AG09309 (cell line): ENCODE results near the gene EIF6.

ENCODE experiments used
- DNase-seq: peaks from one replicate; pipeline ENCODE4 v3.0.0-alpha.2; 2010; ENCODE audit warnings: low read depth
- H3K4me3 ChIP-seq: 2 replicates; pipeline ENCODE4 v1.5.1; 2011; ENCODE audit warnings: mild to moderate bottlenecking, low read depth, low read length, moderate library complexity; ENCODE audit not compliant: control insufficient read depth
- CTCF ChIP-seq: IDR thresholded peaks from 2 replicates; pipeline ENCODE4 v1.5.1; 2011; ENCODE audit warnings: mild to moderate bottlenecking, low read depth, low read length, inconsistent platforms; ENCODE audit not compliant: insufficient read depth, control insufficient read depth; ENCODE audit errors: missing control alignments

Gene EIF6

GRCh38 chr20:35284267-35284991 lies at the start of gene EIF6:
TSS of gene EIF6 (minus strand) at chr20:35284772. CDS start at chr20:35284487, 285 bp downstream.
- peak within 1 kb of the TSS; percentile 85 for H3K4me3 ChIP-seq
- no peak for DNase-seq
- TF ChIP-seq CTCF, result no peak

- DNase-seq, result no peak
- H3K4me3 ChIP-seq, result no peak overlapping the region
- no peak for TF ChIP-seq CTCF
These were observed 49.0 kb upstream of the EIF6 start for GRCh38 chr20:35333606-35334005.

- TF ChIP-seq CTCF, result no peak
- H3K4me3 ChIP-seq, result no peak overlapping the region
- DNase-seq, result no peak
These were observed 48.1 kb upstream of the EIF6 start for GRCh38 chr20:35332540-35333200.

- no peak overlapping the region for H3K4me3 ChIP-seq
- DNase-seq, result no peak
- TF ChIP-seq CTCF, result peak; percentile 48
These were observed 45.0 kb upstream of the EIF6 start for GRCh38 chr20:35329435-35330139.

- DNase-seq, result no peak
- no peak for TF ChIP-seq CTCF
- no peak overlapping the region for H3K4me3 ChIP-seq
These were observed 44.1 kb upstream of the EIF6 start for GRCh38 chr20:35328689-35329088.

- H3K4me3 ChIP-seq, result no peak overlapping the region
- no peak for DNase-seq
- no peak for TF ChIP-seq CTCF
These were observed 43.6 kb upstream of the EIF6 start for GRCh38 chr20:35328095-35328685.
